RWPE2 (cell line): ENCODE measurements around the gene PFDN5.
A peak's percentile ranks its signal among the peaks of the same experiment; 100 is the strongest.

Experiments used
- ATAC-seq: fragments of 200-7000 bp; cut with Tn5 transposase; 3 replicates; pipeline ENCODE4 v1.9.1; 2021; ENCODE audit warnings: low read depth
- DNase-seq: peaks from one replicate; pipeline ENCODE4 v3.0.0-alpha.2; 2020; ENCODE audit warnings: low spot score
- H3K27ac ChIP-seq: fragments of 450-650 bp; 2 replicates; pipeline ENCODE4 v1.5.1; 2017; ENCODE audit warnings: mild to moderate bottlenecking; ENCODE audit not compliant: poor library complexity, severe bottlenecking
- H3K27me3 ChIP-seq: fragments of 250-450 bp; sonication (Bioruptor Pico); 2 replicates; pipeline ENCODE4 v1.5.1; 2021; ENCODE audit warnings: mild to moderate bottlenecking, moderate library complexity; ENCODE audit not compliant: insufficient read depth, poor library complexity, severe bottlenecking
- H3K36me3 ChIP-seq: fragments of 250-450 bp; sonication (Bioruptor Pico); 2 replicates; pipeline ENCODE4 v1.5.1; 2020; ENCODE audit warnings: low read depth, mild to moderate bottlenecking, moderate library complexity
- H3K4me1 ChIP-seq: fragments of 250-450 bp; sonication (Bioruptor Pico); 2 replicates; pipeline ENCODE4 v1.5.1; 2021; ENCODE audit warnings: mild to moderate bottlenecking, moderate library complexity; ENCODE audit not compliant: insufficient read depth, poor library complexity, severe bottlenecking
- H3K4me3 ChIP-seq: fragments of 250-450 bp; sonication (Bioruptor Pico); 2 replicates; pipeline ENCODE4 v1.5.1; 2021; ENCODE audit warnings: mild to moderate bottlenecking, moderate library complexity; ENCODE audit not compliant: severe bottlenecking
- H3K9me3 ChIP-seq: fragments of 250-450 bp; sonication (Bioruptor Pico); 2 replicates; pipeline ENCODE4 v1.5.1; 2021; ENCODE audit warnings: mild to moderate bottlenecking, moderate library complexity; ENCODE audit not compliant: severe bottlenecking
- CTCF ChIP-seq: fragments of 450-650 bp; IDR thresholded peaks from one replicate; pipeline ENCODE4 v1.5.1; 2017; ENCODE audit warnings: mild to moderate bottlenecking, moderate library complexity; ENCODE audit not compliant: poor library complexity, severe bottlenecking

PFDN5 gene

GRCh38 chr12:53313996-53314395 lies 18.7 kb downstream of the PFDN5 start:
- H3K9me3 ChIP-seq: no peaks in the 10 kb centered on the region
- H3K27me3 ChIP-seq: no peaks in the 10 kb centered on the region
- H3K4me3 ChIP-seq: no peak overlapping the region
- peaks cover 67% of the 10 kb centered on the region for H3K36me3 ChIP-seq
- H3K4me1 ChIP-seq: no peaks in the 10 kb centered on the region
- DNase-seq: no peak
- no peak for ATAC-seq
- no peak overlapping the region for H3K27ac ChIP-seq
- no peak for TF ChIP-seq CTCF

- ATAC-seq (no peak), DNase-seq (no peak)
- Histone ChIP-seq H3K36me3 (peaks cover 39% of the 10 kb centered on the region), H3K9me3 (no peaks in the 10 kb centered on the region), H3K27me3 (no peaks in the 10 kb centered on the region), H3K4me3 (peak overlapping the region; percentile 73), H3K27ac (peak overlapping the region; percentile 73), H3K4me1 (no peaks in the 10 kb centered on the region)
- no peak for TF ChIP-seq CTCF
Observed at GRCh38 chr12:53320352-53321195, 25.2 kb downstream of the PFDN5 start.

- DNase-seq (no peak), ATAC-seq (no peak)
- Histone ChIP-seq H3K27ac (peak overlapping the region; percentile 63), H3K4me1 (no peaks in the 10 kb centered on the region), H3K27me3 (no peaks in the 10 kb centered on the region), H3K9me3 (no peaks in the 10 kb centered on the region), H3K4me3 (peak overlapping the region; percentile 68), H3K36me3 (peaks cover 9% of the 10 kb centered on the region)
- no peak for TF ChIP-seq CTCF
Observed at GRCh38 chr12:53324113-53324778, 28.9 kb downstream of the PFDN5 start.

- Histone ChIP-seq H3K4me3 (peak overlapping the region; percentile 68), H3K27ac (peak overlapping the region; percentile 63), H3K9me3 (no peaks in the 10 kb centered on the region), H3K36me3 (peaks cover 5% of the 10 kb centered on the region; the same call in 1 of the 2 replicates), H3K4me1 (no peaks in the 10 kb centered on the region), H3K27me3 (no peaks in the 10 kb centered on the region)
- DNase-seq (peak; percentile 90), ATAC-seq (peak; percentile 75)
- TF ChIP-seq CTCF: peak; percentile 90
Observed at GRCh38 chr12:53324779-53325510, 29.6 kb downstream of the PFDN5 start.
